ENCODE results near the gene HCFC1R1. TPM values are rescaled to one million over a fixed set of nuclear protein-coding genes. Genes with fewer than 3 reads are reported as not detected.
A peak's percentile ranks its signal among the peaks of the same experiment; 100 is the strongest.

The HCFC1R1 gene
- total RNA-seq, 4 donors from 2014 or later = 41.8 to 124 (median 66.9) TPM

GRCh38 chr16:3065069-3065741 lies 41.5 kb upstream of the HCFC1R1 start, which contains the start of gene IL32:
Gene IL32, plus strand, starts transcription at chr16:3065640. Its CDS starts 172 bp downstream, at chr16:3065812.
- Histone ChIP-seq H3K9me3 (no peaks in the 10 kb centered on the region), H3K4me3 (peak within 1 kb of the TSS; percentile 37 to 61 (median 49)), H3K36me3 (no peaks in the 10 kb centered on the region), H3K4me1 (peaks cover 35 to 36% of the 10 kb centered on the region in 2 donors), H3K27me3 (no peaks in the 10 kb centered on the region), H3K27ac (peak within 1 kb of the TSS; percentile 75 to 85 (median 78))
- intact Hi-C loops (cut with DNase I; ENCODE audit: low total_unique reads) (no loop called here), in situ Hi-C loops (cut with MboI; ENCODE audit: low sequenced_read_pairs in 4 of 4) (loop anchor here in 2 of 4 donors (10.0 kb wide), 2 partner anchors 60 to 100 kb away; no protein-coding TSS in a partner anchor)
- peak; percentile 70 for ATAC-seq
- DNase-seq = peak; percentile 36 to 68
- TF ChIP-seq POLR2A (IDR thresholded peaks at IDR 0.05) (peak; percentile 23 to 58), CTCF (IDR thresholded peaks at IDR 0.05 in 4 of 5, conservative IDR thresholded peaks at IDR 0.05 in 1 of 5) (no peak)

DNA sequence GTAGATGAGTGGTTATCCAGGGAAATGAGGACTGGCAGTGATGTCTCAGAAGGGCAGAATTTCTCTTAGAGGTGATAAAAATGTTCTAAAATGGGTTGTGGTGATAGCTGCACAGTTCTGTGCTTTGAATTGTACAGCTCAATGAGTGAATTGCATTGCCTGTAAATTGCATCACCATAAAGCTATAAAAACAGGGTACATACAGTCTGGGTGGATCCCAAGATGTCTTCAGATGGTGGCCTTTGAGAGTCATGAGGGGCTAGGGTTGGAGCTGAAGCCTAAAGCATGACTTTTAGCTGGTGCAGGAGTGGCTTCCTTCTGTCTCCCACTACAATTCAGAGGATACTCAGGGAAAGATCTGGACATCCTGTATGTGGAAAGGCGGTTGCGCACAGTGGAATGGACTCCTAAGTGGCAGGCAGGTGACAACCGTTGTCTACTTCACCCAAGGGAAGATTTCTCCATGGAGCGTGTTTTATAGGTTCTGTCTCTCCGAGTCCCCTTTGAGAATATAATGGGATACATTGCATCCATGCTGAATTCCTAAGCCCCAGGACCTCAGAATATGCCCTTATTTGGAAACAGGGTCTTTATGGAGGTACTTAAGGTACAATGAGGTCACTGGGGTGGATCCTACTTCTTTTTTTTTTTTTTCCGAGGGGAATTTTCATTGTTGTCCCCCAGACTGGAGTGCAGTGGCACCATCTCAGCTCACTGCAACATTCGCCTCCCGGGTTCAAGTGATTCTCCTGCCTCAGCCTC lies 40.1 kb upstream of the HCFC1R1 start:
- Histone ChIP-seq H3K27me3 (no peaks in the 10 kb centered on the region), H3K27ac (peak overlapping the region in 3 of 4 donors; percentile 75 to 85 (median 76)), H3K36me3 (no peaks in the 10 kb centered on the region), H3K4me1 (peaks cover 44 to 47% of the 10 kb centered on the region in 2 donors), H3K4me3 (no peak overlapping the region), H3K9me3 (no peaks in the 10 kb centered on the region)
- in situ Hi-C loops (cut with MboI; ENCODE audit: low sequenced_read_pairs in 4 of 4) = loop anchor here in 3 of 4 donors (5.0 to 10.0 kb wide), 4 partner anchors 61 to 103 kb away; no protein-coding TSS in a partner anchor
- TF ChIP-seq CTCF (IDR thresholded peaks at IDR 0.05 in 4 of 5, conservative IDR thresholded peaks at IDR 0.05 in 1 of 5) = no peak
- DNase-seq = no peak
- intact Hi-C loops (cut with DNase I; ENCODE audit: low total_unique reads) = no loop called here
- no peak for ATAC-seq

DNA sequence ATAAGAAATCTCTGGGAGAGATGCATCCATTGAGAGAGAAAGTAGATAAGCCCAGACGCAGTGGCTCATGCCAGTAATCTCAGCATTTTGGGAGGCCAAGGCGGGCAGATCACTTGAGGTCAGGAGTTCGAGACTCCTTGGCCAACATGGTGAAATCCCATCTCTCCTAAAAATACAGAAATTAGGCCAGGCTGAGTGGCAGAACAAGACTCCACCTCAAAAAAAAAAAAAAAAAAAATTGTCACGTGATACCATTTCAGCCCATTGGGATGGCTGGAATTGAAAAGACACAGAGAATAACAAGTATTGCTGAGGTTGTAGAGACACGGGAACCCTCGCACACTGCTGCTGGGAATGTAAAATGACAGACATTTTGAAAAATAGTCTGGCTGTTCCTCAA lies 38.8 kb upstream of the HCFC1R1 start:
- Histone ChIP-seq H3K4me1 (peaks cover 44 to 56% of the 10 kb centered on the region in 2 donors), H3K9me3 (no peaks in the 10 kb centered on the region), H3K27ac (peak overlapping the region; percentile 69 to 85 (median 82)), H3K4me3 (no peak overlapping the region), H3K27me3 (no peaks in the 10 kb centered on the region), H3K36me3 (no peaks in the 10 kb centered on the region)
- TF ChIP-seq CTCF (IDR thresholded peaks at IDR 0.05 in 4 of 5, conservative IDR thresholded peaks at IDR 0.05 in 1 of 5) = no peak
- TF ChIP-seq POLR2A (IDR thresholded peaks at IDR 0.05) = no peak
- intact Hi-C loops (cut with DNase I; ENCODE audit: low total_unique reads) = no loop called here
- ATAC-seq (peak in 1 of 2 donors; percentile 0), DNase-seq (no peak)
- in situ Hi-C loops (cut with MboI; ENCODE audit: low sequenced_read_pairs in 4 of 4) = loop anchor here in 3 of 4 donors (5.0 to 10.0 kb wide), 4 partner anchors 62 to 105 kb away; no protein-coding TSS in a partner anchor

- ATAC-seq (peak in 1 of 2 donors; percentile 9), DNase-seq (no peak)
- Histone ChIP-seq H3K27me3 (no peaks in the 10 kb centered on the region), H3K4me3 (peak overlapping the region in 1 of 4 donors; percentile 18), H3K36me3 (no peaks in the 10 kb centered on the region), H3K27ac (peak overlapping the region; percentile 79 to 85 (median 83)), H3K9me3 (no peaks in the 10 kb centered on the region), H3K4me1 (peaks cover 40 to 50% of the 10 kb centered on the region in 2 donors)
- in situ Hi-C loops (cut with MboI; ENCODE audit: low sequenced_read_pairs in 4 of 4) (loop anchor here in 3 of 4 donors (5.0 to 10.0 kb wide), 4 partner anchors 64 to 107 kb away; no protein-coding TSS in a partner anchor), intact Hi-C loops (cut with DNase I; ENCODE audit: low total_unique reads) (no loop called here)
- TF ChIP-seq POLR2A (IDR thresholded peaks at IDR 0.05) (no peak), CTCF (IDR thresholded peaks at IDR 0.05 in 4 of 5, conservative IDR thresholded peaks at IDR 0.05 in 1 of 5) (no peak)
These were observed 36.8 kb upstream of the HCFC1R1 start for GRCh38 chr16:3060339-3061127.

Measured in gastrocnemius medialis (tissue), 4 donors.